SU-DHL-6 (cell line): Measurements from ENCODE around the gene FAM3D.

Source experiments
- CTCF ChIP-seq: fragments of 200-600 bp; sonication (generic); IDR thresholded peaks from one replicate; pipeline ENCODE4 v1.5.1; 2017; ENCODE audit warnings: antibody characterized with exemption, mild to moderate bottlenecking, low read length, moderate library complexity; ENCODE audit not compliant: insufficient read depth, poor library complexity, severe bottlenecking
- EZH2phosphoT487 ChIP-seq: fragments of 200-600 bp; sonication (generic), shearing (Covaris generic); conservative IDR thresholded peaks from 2 replicates; pipeline ENCODE4 v1.6.1; 2018; ENCODE audit warnings: mild to moderate bottlenecking, antibody characterized with exemption, low read length, moderate library complexity, mixed read lengths

GRCh38 chr3:58633157-58633865 lies 33.3 kb downstream of the FAM3D start:
- no peak for TF ChIP-seq CTCF
- TF ChIP-seq EZH2phosphoT487 = no peak
